Astrocyte (in vitro differentiated cells and primary cell): ENCODE data around the gene BEST2. TPM values are rescaled to one million over a fixed set of nuclear protein-coding genes. Genes with fewer than 3 reads are reported as not detected.

Experiments used
- DNase-seq: peaks from one replicate; pipeline ENCODE4 v3.0.0-alpha.2; 2010; ENCODE audit warnings: low read depth
- FAIRE-seq: peaks from 2 replicates; lab custom pipeline; 2011; peaks lifted over from hg19 to GRCh38; lab: Jason Lieb, UNC
- H2AFZ ChIP-seq: 2 replicates; pipeline ENCODE4 v1.6.0; 2012; ENCODE audit warnings: low read depth, low read length, inconsistent platforms
- H3K27ac ChIP-seq: 2 replicates; pipeline ENCODE4 v1.5.1; 2011; ENCODE audit warnings: low read depth, low read length, inconsistent platforms
- H3K27me3 ChIP-seq: 2 replicates; pipeline ENCODE4 v1.6.0; 2011; ENCODE audit warnings: low read length, inconsistent platforms; ENCODE audit not compliant: insufficient read depth
- H3K36me3 ChIP-seq: 2 replicates; pipeline ENCODE4 v1.5.1; 2011; ENCODE audit warnings: low read length, inconsistent platforms; ENCODE audit not compliant: insufficient read depth
- H3K4me1 ChIP-seq: 2 replicates; pipeline ENCODE4 v1.5.1; 2011; ENCODE audit warnings: low read length, inconsistent platforms; ENCODE audit not compliant: insufficient read depth
- H3K4me2 ChIP-seq: 2 replicates; pipeline ENCODE4 v1.6.0; 2012; ENCODE audit warnings: low read length, inconsistent platforms
- H3K4me3 ChIP-seq: 2 replicates; pipeline ENCODE4 v1.5.1; 2011; ENCODE audit warnings: low read depth, mild to moderate bottlenecking, low read length, inconsistent platforms; ENCODE audit not compliant: insufficient read depth
- H3K79me2 ChIP-seq: 2 replicates; pipeline ENCODE4 v1.6.0; 2012; ENCODE audit warnings: mild to moderate bottlenecking, low read length, inconsistent platforms; ENCODE audit not compliant: insufficient read depth
- H3K9ac ChIP-seq: 2 replicates; pipeline ENCODE4 v1.6.0; 2012; ENCODE audit warnings: mild to moderate bottlenecking, low read length, inconsistent platforms
- H3K9me3 ChIP-seq: 2 replicates; pipeline ENCODE4 v1.5.1; 2012; ENCODE audit warnings: low read depth, mild to moderate bottlenecking, low read length, inconsistent platforms; ENCODE audit not compliant: insufficient read depth
- H4K20me1 ChIP-seq: 2 replicates; pipeline ENCODE4 v1.6.0; 2012; ENCODE audit warnings: low read length, inconsistent platforms; ENCODE audit not compliant: insufficient read depth
- H3K27ac Mint-ChIP-seq: one replicate; pipeline ENCODE4 v1.8.0; 2021; ENCODE audit warnings: mild to moderate bottlenecking, mixed read lengths; ENCODE audit not compliant: unreplicated experiment
- H3K27me3 Mint-ChIP-seq: one replicate; pipeline ENCODE4 v1.8.0; 2021; ENCODE audit warnings: low read depth, mixed read lengths; ENCODE audit not compliant: unreplicated experiment
- H3K36me3 Mint-ChIP-seq: one replicate; pipeline ENCODE4 v1.8.0; 2021; ENCODE audit warnings: low read depth, mixed read lengths; ENCODE audit not compliant: unreplicated experiment
- H3K4me1 Mint-ChIP-seq: one replicate; pipeline ENCODE4 v1.8.0; 2021; ENCODE audit warnings: low read depth, mixed read lengths; ENCODE audit not compliant: unreplicated experiment
- H3K4me3 Mint-ChIP-seq: one replicate; pipeline ENCODE4 v1.8.0; 2021; ENCODE audit warnings: mild to moderate bottlenecking, moderate library complexity, mixed read lengths; ENCODE audit not compliant: unreplicated experiment
- H3K9me3 Mint-ChIP-seq: one replicate; pipeline ENCODE4 v1.8.0; 2021; ENCODE audit warnings: mild to moderate bottlenecking, mixed read lengths; ENCODE audit not compliant: unreplicated experiment
- CTCF ChIP-seq: IDR thresholded peaks from 2 replicates; pipeline ENCODE4 v1.5.1; 2011; ENCODE audit warnings: low read depth, mild to moderate bottlenecking, inconsistent platforms, low read length, moderate library complexity; ENCODE audit not compliant: insufficient read depth
- EZH2 ChIP-seq: IDR thresholded peaks from 2 replicates; pipeline ENCODE4 v1.6.1; 2012; ENCODE audit warnings: mild to moderate bottlenecking, low read length, inconsistent platforms; ENCODE audit not compliant: insufficient read depth
- total RNA-seq: library from RNA; stranded (reverse); gene quantifications from 2 replicates; pipeline ENCODE4 v1.2.1, GENCODE V29; 2021

Gene BEST2
- total RNA-seq, 1 donor from 2014 or later, result not detected

GRCh38 chr19:12767666-12768065, 16.1 kb downstream of the BEST2 start:
- no peak overlapping the region for H3K27ac Mint-ChIP-seq
- peaks cover 5% of the 10 kb centered on the region for H3K27me3 Mint-ChIP-seq
- peaks cover 26% of the 10 kb centered on the region for H3K36me3 Mint-ChIP-seq
- Histone ChIP-seq H2AFZ (no peak overlapping the region), H3K27ac (no peak overlapping the region), H3K36me3 (no peaks in the 10 kb centered on the region), H4K20me1 (no peaks in the 10 kb centered on the region), H3K79me2 (no peaks in the 10 kb centered on the region), H3K4me1 (no peaks in the 10 kb centered on the region), H3K9me3 (no peaks in the 10 kb centered on the region), H3K4me3 (no peak overlapping the region), H3K27me3 (no peaks in the 10 kb centered on the region), H3K4me2 (no peak overlapping the region), H3K9ac (no peak overlapping the region)
- no peak for FAIRE-seq
- no peak for DNase-seq
- H3K9me3 Mint-ChIP-seq, result no peaks in the 10 kb centered on the region
- H3K4me3 Mint-ChIP-seq, result no peak overlapping the region
- no peak for TF ChIP-seq EZH2
- no peak for TF ChIP-seq CTCF
- H3K4me1 Mint-ChIP-seq, result no peaks in the 10 kb centered on the region

- H3K27ac Mint-ChIP-seq, result no peak overlapping the region
- Histone ChIP-seq H3K79me2 (no peaks in the 10 kb centered on the region), H3K4me3 (no peak overlapping the region), H2AFZ (no peak overlapping the region), H3K27ac (no peak overlapping the region), H3K36me3 (no peaks in the 10 kb centered on the region), H3K4me1 (no peaks in the 10 kb centered on the region), H3K9me3 (no peaks in the 10 kb centered on the region), H3K9ac (no peak overlapping the region), H4K20me1 (no peaks in the 10 kb centered on the region), H3K4me2 (no peak overlapping the region), H3K27me3 (no peaks in the 10 kb centered on the region)
- no peak for FAIRE-seq
- peaks cover 5% of the 10 kb centered on the region for H3K27me3 Mint-ChIP-seq
- TF ChIP-seq CTCF, result no peak
- TF ChIP-seq EZH2, result no peak
- peaks cover 17% of the 10 kb centered on the region for H3K36me3 Mint-ChIP-seq
- no peaks in the 10 kb centered on the region for H3K9me3 Mint-ChIP-seq
- no peak for DNase-seq
- H3K4me1 Mint-ChIP-seq, result peaks cover 9% of the 10 kb centered on the region
- H3K4me3 Mint-ChIP-seq, result no peak overlapping the region
These were observed 18.1 kb downstream of the BEST2 start for GRCh38 chr19:12769689-12770088.

DNA sequence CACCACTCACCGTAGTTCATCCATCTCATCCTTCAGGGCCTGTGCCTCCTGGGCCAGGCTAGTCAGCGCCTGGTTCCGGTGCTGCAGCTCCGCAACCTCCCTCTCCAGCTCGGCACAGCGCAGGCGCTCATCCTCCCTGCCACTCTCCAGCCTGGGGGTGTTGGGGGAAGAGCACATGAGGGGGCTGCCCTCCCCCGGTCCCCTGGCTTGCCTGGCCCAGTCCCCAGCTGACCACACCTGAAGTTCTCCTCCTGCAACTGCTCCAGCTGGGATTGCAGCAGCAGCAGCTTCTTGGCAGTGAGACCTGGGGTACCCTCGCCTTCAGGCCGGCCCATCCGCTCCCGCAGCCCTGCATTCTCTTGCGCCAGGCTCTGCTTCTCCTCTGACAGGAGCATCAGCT, 19.3 kb downstream of the BEST2 start:
- H3K36me3 ChIP-seq, result no peaks in the 10 kb centered on the region
- no peak overlapping the region for H3K9ac ChIP-seq
- H3K4me3 ChIP-seq, result no peak overlapping the region
- TF ChIP-seq CTCF (no peak), EZH2 (no peak)
- H3K4me1 ChIP-seq, result peaks cover 4% of the 10 kb centered on the region
- H3K4me3 Mint-ChIP-seq, result no peak overlapping the region
- peaks cover 9% of the 10 kb centered on the region for H3K4me1 Mint-ChIP-seq
- no peak overlapping the region for H3K27ac ChIP-seq
- no peak overlapping the region for H3K27ac Mint-ChIP-seq
- H4K20me1 ChIP-seq, result no peaks in the 10 kb centered on the region
- H3K9me3 ChIP-seq, result no peaks in the 10 kb centered on the region
- H2AFZ ChIP-seq, result no peak overlapping the region
- no peaks in the 10 kb centered on the region for H3K79me2 ChIP-seq
- no peak overlapping the region for H3K4me2 ChIP-seq
- no peaks in the 10 kb centered on the region for H3K27me3 ChIP-seq
- FAIRE-seq (no peak), DNase-seq (no peak)
- H3K9me3 Mint-ChIP-seq, result no peaks in the 10 kb centered on the region
- peaks cover 12% of the 10 kb centered on the region for H3K36me3 Mint-ChIP-seq
- H3K27me3 Mint-ChIP-seq, result peaks cover 5% of the 10 kb centered on the region
